ENCODE measurements around the gene AMMECR1.

AMMECR1 gene

GRCh38 chrX:110326712-110327111, 8.8 kb upstream of the AMMECR1 start:
- no peak for DNase-seq (ENCODE audit: insufficient read length)
- TF ChIP-seq TAF1 (IDR thresholded peaks at IDR 0.05; ENCODE audit: borderline replicate concordance, low read depth, low read length) (no peak), POLR2AphosphoS5 (IDR thresholded peaks at IDR 0.05; ENCODE audit: low read depth, low read length) (no peak), POLR2A (IDR thresholded peaks at IDR 0.05; ENCODE audit: low read depth, low read length) (no peak)
- no peak for FAIRE-seq

- no peak for FAIRE-seq
- no peak for DNase-seq (ENCODE audit: insufficient read length)
- no peak for TF ChIP-seq POLR2A (IDR thresholded peaks at IDR 0.05; ENCODE audit: low read depth, low read length)
- TF ChIP-seq TAF1 (IDR thresholded peaks at IDR 0.05; ENCODE audit: borderline replicate concordance, low read depth, low read length) = no peak
- TF ChIP-seq POLR2AphosphoS5 (IDR thresholded peaks at IDR 0.05; ENCODE audit: low read depth, low read length) = no peak
Measured at GRCh38 chrX:110322603-110323002, 4.7 kb upstream of the AMMECR1 start.

- TF ChIP-seq TAF1 (IDR thresholded peaks at IDR 0.05; ENCODE audit: borderline replicate concordance, low read depth, low read length) = no peak
- TF ChIP-seq POLR2AphosphoS5 (IDR thresholded peaks at IDR 0.05; ENCODE audit: low read depth, low read length) = no peak
- no peak for TF ChIP-seq POLR2A (IDR thresholded peaks at IDR 0.05; ENCODE audit: low read depth, low read length)
- DNase-seq (ENCODE audit: insufficient read length) (no peak), FAIRE-seq (no peak)
Measured at GRCh38 chrX:110321670-110322069, 3.8 kb upstream of the AMMECR1 start.

GRCh38 chrX:110321081-110321480, 3.2 kb upstream of the AMMECR1 start:
- no peak for FAIRE-seq
- DNase-seq (ENCODE audit: insufficient read length) = no peak
- TF ChIP-seq POLR2AphosphoS5 (IDR thresholded peaks at IDR 0.05; ENCODE audit: low read depth, low read length) (no peak), POLR2A (IDR thresholded peaks at IDR 0.05; ENCODE audit: low read depth, low read length) (no peak), TAF1 (IDR thresholded peaks at IDR 0.05; ENCODE audit: borderline replicate concordance, low read depth, low read length) (no peak)

GRCh38 chrX:110320381-110320987, 2.6 kb upstream of the AMMECR1 start:
- FAIRE-seq = peak; percentile 17
- TF ChIP-seq POLR2A (IDR thresholded peaks at IDR 0.05; ENCODE audit: low read depth, low read length) (no peak), POLR2AphosphoS5 (IDR thresholded peaks at IDR 0.05; ENCODE audit: low read depth, low read length) (no peak), TAF1 (IDR thresholded peaks at IDR 0.05; ENCODE audit: borderline replicate concordance, low read depth, low read length) (no peak)

GRCh38 chrX:110318664-110318968, 731 bp upstream of the AMMECR1 start:
- TF ChIP-seq POLR2A (IDR thresholded peaks at IDR 0.05; ENCODE audit: low read depth, low read length) = no peak
- no peak for TF ChIP-seq POLR2AphosphoS5 (IDR thresholded peaks at IDR 0.05; ENCODE audit: low read depth, low read length)
- no peak for TF ChIP-seq TAF1 (IDR thresholded peaks at IDR 0.05; ENCODE audit: borderline replicate concordance, low read depth, low read length)
- peak; percentile 38 for FAIRE-seq
- no peak for DNase-seq (ENCODE audit: insufficient read length)

More at GRCh38 chrX:110320381-110320987, 2.6 kb upstream of the AMMECR1 start:
- no peak for DNase-seq (ENCODE audit: insufficient read length)

- TF ChIP-seq POLR2AphosphoS5 (IDR thresholded peaks at IDR 0.05; ENCODE audit: low read depth, low read length) = no peak
- TF ChIP-seq TAF1 (IDR thresholded peaks at IDR 0.05; ENCODE audit: borderline replicate concordance, low read depth, low read length) = no peak
- no peak for TF ChIP-seq POLR2A (IDR thresholded peaks at IDR 0.05; ENCODE audit: low read depth, low read length)
- FAIRE-seq = no peak
- DNase-seq (ENCODE audit: insufficient read length) = peak; percentile 12
Measured at GRCh38 chrX:110317061-110317819, 645 bp downstream of the AMMECR1 start.

GRCh38 chrX:110316351-110317060, 1.4 kb downstream of the AMMECR1 start:
- no peak for TF ChIP-seq POLR2A (IDR thresholded peaks at IDR 0.05; ENCODE audit: low read depth, low read length)
- no peak for TF ChIP-seq POLR2AphosphoS5 (IDR thresholded peaks at IDR 0.05; ENCODE audit: low read depth, low read length)
- DNase-seq (ENCODE audit: insufficient read length) = no peak
- FAIRE-seq = no peak

- FAIRE-seq (no peak), DNase-seq (ENCODE audit: insufficient read length) (no peak)
- TF ChIP-seq TAF1 (IDR thresholded peaks at IDR 0.05; ENCODE audit: borderline replicate concordance, low read depth, low read length) (no peak), POLR2AphosphoS5 (IDR thresholded peaks at IDR 0.05; ENCODE audit: low read depth, low read length) (no peak), POLR2A (IDR thresholded peaks at IDR 0.05; ENCODE audit: low read depth, low read length) (no peak)
Measured at GRCh38 chrX:110315551-110315950, 2.3 kb downstream of the AMMECR1 start.

GRCh38 chrX:110311437-110312230, 6.3 kb downstream of the AMMECR1 start:
- DNase-seq (ENCODE audit: insufficient read length) (no peak), FAIRE-seq (no peak)
- TF ChIP-seq POLR2AphosphoS5 (IDR thresholded peaks at IDR 0.05; ENCODE audit: low read depth, low read length) = no peak
- no peak for TF ChIP-seq TAF1 (IDR thresholded peaks at IDR 0.05; ENCODE audit: borderline replicate concordance, low read depth, low read length)
- TF ChIP-seq POLR2A (IDR thresholded peaks at IDR 0.05; ENCODE audit: low read depth, low read length) = no peak

- DNase-seq (ENCODE audit: insufficient read length) = peak; percentile 3
- peak; percentile 81 for FAIRE-seq
- TF ChIP-seq TAF1 (IDR thresholded peaks at IDR 0.05; ENCODE audit: borderline replicate concordance, low read depth, low read length) (no peak), POLR2AphosphoS5 (IDR thresholded peaks at IDR 0.05; ENCODE audit: low read depth, low read length) (no peak), POLR2A (IDR thresholded peaks at IDR 0.05; ENCODE audit: low read depth, low read length) (no peak)
Measured at GRCh38 chrX:110310896-110311295, 7.0 kb downstream of the AMMECR1 start.
